PFSK-1 (cell line): ENCODE measurements around the gene FAM3A. TPM values are rescaled to one million over a fixed set of nuclear protein-coding genes. Genes with fewer than 3 reads are reported as not detected.
A peak's percentile ranks its signal among the peaks of the same experiment; 100 is the strongest.

Source experiments
- FOXP2 ChIP-seq: optimal IDR thresholded peaks from 2 replicates; pipeline ENCODE3; 2011; ENCODE audit warnings: borderline replicate concordance, control low read depth, inconsistent platforms; ENCODE audit not compliant: insufficient read depth; ENCODE audit errors: extremely low read length, extremely low read depth
- POLR2AphosphoS5 ChIP-seq: IDR thresholded peaks from 2 replicates; pipeline ENCODE4 v1.6.1; 2012; ENCODE audit warnings: low read depth, mild to moderate bottlenecking, control low read depth, low read length, moderate library complexity
- SIN3A ChIP-seq: IDR thresholded peaks from 2 replicates; pipeline ENCODE4 v1.6.1; 2012; ENCODE audit warnings: mild to moderate bottlenecking, low read length, moderate library complexity, borderline replicate concordance; ENCODE audit not compliant: insufficient read depth
- TAF1 ChIP-seq: IDR thresholded peaks from 2 replicates; pipeline ENCODE4 v1.6.1; 2012; ENCODE audit warnings: low read length, control low read depth, borderline replicate concordance; ENCODE audit not compliant: insufficient read depth
- polyA plus RNA-seq: library from polyadenylated mRNA; unstranded; fragments of >200 nt; gene quantifications from one replicate; pipeline ENCODE4 v1.2.1, GENCODE V29; 2012; ENCODE audit warnings: low read depth, missing spikeins; ENCODE audit not compliant: insufficient read length
- TF ChIP-seq, protein P1 (sequence below), 2 experiments: IDR thresholded peaks; 2 replicates each; pipeline versions ENCODE4 v1.6.1 to v1.8.0; 2011 to 2012; ENCODE audit warnings: low read depth in 2 of 2, low read length in 2 of 2, control low read depth in 1 of 2, inconsistent platforms in 1 of 2, mild to moderate bottlenecking in 1 of 2, moderate library complexity in 1 of 2; ENCODE audit not compliant: insufficient read depth in 1 of 2

Gene FAM3A
- 67.4 TPM for polyA plus RNA-seq

DNA sequence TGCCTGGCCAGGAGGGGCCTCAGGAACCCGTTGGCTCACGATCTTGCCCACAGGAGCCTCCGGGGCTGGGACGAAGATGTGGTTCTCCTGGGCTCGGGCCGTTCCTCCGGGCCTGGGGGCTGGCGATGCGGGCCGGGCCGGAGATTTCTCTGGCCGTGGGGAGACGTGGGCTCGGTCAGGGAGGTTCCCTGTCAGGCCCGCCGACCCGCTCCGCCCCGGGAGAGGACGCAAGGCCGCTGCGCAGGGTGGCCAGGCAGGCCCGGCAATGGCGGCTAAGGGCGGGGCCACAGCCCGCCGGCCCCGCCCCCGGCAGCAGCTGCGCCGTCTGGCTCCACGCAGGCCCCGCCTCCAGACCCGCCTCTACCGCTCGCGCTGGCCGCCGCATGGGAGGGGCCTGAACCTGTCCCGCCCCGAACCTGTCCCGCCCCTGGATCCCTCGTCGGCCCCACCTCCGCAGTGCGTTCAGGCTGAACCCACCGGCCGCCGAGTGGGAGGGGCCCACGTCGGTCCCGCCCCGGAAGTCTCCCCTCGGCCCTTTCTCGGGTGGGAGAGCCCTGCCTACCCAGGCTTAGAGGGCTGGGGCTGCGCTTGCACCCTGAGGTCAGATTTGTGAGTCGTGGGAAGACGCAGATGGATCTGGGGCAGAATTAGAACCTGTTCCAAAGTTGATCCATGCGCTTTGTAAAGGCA lies at the start of gene FAM3A:
TSS of gene FAM3A (minus strand) at position 267 of the 690 bp plus-strand sequence. CDS start 460 bp downstream, outside the sequence.
- TF ChIP-seq TAF1 (peak; percentile 18; the same call in 1 of the 2 replicates), POLR2AphosphoS5 (peak; percentile 76; the same call in 1 of the 2 replicates), SIN3A (no peak), FOXP2 (peak; percentile 14)
- TF ChIP-seq, protein P1, sequence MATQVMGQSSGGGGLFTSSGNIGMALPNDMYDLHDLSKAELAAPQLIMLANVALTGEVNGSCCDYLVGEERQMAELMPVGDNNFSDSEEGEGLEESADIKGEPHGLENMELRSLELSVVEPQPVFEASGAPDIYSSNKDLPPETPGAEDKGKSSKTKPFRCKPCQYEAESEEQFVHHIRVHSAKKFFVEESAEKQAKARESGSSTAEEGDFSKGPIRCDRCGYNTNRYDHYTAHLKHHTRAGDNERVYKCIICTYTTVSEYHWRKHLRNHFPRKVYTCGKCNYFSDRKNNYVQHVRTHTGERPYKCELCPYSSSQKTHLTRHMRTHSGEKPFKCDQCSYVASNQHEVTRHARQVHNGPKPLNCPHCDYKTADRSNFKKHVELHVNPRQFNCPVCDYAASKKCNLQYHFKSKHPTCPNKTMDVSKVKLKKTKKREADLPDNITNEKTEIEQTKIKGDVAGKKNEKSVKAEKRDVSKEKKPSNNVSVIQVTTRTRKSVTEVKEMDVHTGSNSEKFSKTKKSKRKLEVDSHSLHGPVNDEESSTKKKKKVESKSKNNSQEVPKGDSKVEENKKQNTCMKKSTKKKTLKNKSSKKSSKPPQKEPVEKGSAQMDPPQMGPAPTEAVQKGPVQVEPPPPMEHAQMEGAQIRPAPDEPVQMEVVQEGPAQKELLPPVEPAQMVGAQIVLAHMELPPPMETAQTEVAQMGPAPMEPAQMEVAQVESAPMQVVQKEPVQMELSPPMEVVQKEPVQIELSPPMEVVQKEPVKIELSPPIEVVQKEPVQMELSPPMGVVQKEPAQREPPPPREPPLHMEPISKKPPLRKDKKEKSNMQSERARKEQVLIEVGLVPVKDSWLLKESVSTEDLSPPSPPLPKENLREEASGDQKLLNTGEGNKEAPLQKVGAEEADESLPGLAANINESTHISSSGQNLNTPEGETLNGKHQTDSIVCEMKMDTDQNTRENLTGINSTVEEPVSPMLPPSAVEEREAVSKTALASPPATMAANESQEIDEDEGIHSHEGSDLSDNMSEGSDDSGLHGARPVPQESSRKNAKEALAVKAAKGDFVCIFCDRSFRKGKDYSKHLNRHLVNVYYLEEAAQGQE (IDR thresholded peaks at IDR 0.05; ENCODE audit: insufficient read depth in 1 of 2, low read depth in 2 of 2, low read length in 2 of 2): no peak

- TF ChIP-seq SIN3A (no peak), FOXP2 (no peak), TAF1 (no peak), POLR2AphosphoS5 (no peak)
- TF ChIP-seq, protein P1 (IDR thresholded peaks at IDR 0.05; ENCODE audit: insufficient read depth in 1 of 2, low read depth in 2 of 2, low read length in 2 of 2): no peak
Observed at GRCh38 chrX:154549766-154550165, 33.7 kb upstream of the FAM3A start.

GRCh38 chrX:154548028-154548316 lies 31.9 kb upstream of the FAM3A start:
- no peak for TF ChIP-seq TAF1
- TF ChIP-seq, protein P1 (IDR thresholded peaks at IDR 0.05; ENCODE audit: insufficient read depth in 1 of 2, low read depth in 2 of 2, low read length in 2 of 2): no peak
- TF ChIP-seq FOXP2: no peak
- no peak for TF ChIP-seq POLR2AphosphoS5
- no peak for TF ChIP-seq SIN3A

- peak; percentile 60; the same call in 1 of the 2 replicates for TF ChIP-seq TAF1
- peak; percentile 82; the same call in 1 of the 2 replicates for TF ChIP-seq SIN3A
- peak; percentile 62 for TF ChIP-seq POLR2AphosphoS5
- TF ChIP-seq, protein P1 (IDR thresholded peaks at IDR 0.05; ENCODE audit: insufficient read depth in 1 of 2, low read depth in 2 of 2, low read length in 2 of 2): 0 out of 4 replicates have a peak, but pooled peaks of 1 of the 2 experiments have one; percentile 22
- no peak for TF ChIP-seq FOXP2
Observed at GRCh38 chrX:154547245-154548027, 31.4 kb upstream of the FAM3A start, which contains the start of gene IKBKG. IKBKG (plus strand) TSS chrX:154547620; CDS start chrX:154552003, 4,383 bp downstream.
